Amygdala (tissue), 56 donors: ENCODE measurements around the gene ANKRD44.

Experiments used
- DNase-seq, 56 donors: peaks; one replicate each; lab custom pipeline; 2025; lab: John Stamatoyannopoulos, UW

The ANKRD44 gene

DNA sequence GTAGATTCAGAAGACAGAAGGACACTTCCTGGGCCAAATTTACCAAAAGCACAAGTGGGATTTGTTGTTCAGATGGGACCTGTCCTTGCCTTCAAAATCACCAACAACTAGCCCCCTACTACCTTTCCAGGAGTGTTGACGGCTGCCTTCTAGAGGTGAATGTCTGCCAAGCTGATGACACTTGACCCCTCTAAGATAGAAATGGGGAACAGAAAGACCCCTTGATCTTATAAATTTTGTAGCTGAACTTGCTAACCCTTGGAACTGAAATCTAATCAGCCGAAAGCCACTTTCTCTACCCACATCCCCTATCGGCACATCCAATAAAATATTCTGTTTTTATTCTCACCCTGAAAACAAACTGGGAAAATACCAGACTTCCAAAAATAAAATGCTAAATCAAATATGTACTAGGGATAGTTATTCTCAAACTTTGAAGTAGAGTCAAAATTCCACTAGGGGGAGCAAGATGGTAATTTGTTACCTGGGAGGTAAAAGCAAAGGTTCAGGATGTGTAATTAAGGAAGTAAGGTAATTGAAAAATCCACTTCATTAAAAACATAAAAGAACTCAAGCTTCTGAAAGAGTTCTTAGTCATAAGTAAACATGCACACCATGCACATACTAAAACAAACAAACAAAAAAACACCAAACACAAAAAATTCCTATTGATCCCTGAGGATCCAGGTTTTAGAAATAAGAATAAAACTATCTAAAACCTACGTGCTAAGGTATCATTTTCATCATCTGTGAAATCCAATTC lies 119.2 kb downstream of the ANKRD44 start:
- peak in 1 of 56 donors; percentile 27 for DNase-seq

DNA sequence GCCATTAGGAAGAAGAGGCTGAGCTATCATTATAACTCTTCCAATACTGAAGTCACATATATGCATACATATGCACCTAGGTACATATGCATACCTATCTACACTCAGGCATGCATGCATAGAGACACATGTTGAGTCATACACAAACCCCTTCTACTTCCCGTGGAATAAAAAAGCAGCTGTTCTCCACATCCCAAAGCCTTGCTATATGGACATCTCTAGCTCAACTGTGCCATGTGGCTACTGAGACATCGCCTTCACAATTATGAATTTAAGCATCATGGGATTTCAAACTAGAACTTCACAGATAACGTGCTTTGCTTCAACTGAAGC lies 120.5 kb downstream of the ANKRD44 start:
- DNase-seq: no peak

DNA sequence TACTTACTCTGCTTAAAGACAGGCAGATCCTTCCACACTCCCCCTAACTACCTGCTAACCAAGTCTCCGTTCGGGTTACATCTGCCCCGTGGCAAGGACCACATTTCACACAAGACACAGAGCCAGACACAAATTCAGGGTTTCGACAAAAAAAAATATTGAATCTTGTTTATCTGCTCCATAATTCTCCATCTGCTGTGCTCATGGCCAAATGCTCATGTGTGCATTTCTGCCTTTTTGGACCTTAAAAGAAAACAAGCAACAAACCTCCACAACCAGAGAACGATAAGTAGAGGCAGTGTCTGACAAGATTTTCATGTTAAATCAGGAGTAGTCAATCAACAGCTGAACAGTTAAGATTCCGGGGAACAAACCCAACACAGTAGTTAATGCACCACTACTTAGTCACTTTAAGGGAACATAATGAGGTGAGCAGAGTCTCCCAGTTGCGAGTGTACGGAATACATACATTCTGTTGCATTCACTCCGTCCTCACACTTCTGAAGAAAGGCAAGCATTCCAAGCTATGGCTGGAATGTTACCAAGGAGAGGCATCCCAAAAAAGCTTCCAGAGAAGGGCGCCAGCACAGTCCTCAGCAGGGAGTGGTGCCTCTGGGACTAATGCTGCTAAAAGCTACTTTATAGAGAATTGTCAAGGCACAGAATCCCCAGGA lies 121.0 kb downstream of the ANKRD44 start:
- no peak for DNase-seq

DNA sequence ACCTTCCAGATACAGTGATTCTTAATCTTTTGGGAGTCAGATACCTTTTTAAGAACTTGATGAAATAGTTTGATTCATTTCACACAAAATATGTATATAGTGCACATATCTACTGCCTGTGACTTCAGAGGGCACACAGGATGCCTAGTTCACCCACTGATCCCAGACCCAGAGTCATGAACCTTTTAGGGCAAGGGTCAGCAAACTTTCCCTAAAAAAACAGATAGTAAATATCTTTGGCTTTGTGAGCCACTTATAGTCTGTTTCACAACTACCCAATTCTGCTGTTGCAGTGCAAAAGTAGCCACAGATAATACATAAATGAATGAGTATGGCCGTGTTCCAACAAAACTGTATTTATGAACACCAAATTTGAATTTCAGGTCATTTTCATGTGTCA lies 124.9 kb downstream of the ANKRD44 start:
- DNase-seq: no peak

DNA sequence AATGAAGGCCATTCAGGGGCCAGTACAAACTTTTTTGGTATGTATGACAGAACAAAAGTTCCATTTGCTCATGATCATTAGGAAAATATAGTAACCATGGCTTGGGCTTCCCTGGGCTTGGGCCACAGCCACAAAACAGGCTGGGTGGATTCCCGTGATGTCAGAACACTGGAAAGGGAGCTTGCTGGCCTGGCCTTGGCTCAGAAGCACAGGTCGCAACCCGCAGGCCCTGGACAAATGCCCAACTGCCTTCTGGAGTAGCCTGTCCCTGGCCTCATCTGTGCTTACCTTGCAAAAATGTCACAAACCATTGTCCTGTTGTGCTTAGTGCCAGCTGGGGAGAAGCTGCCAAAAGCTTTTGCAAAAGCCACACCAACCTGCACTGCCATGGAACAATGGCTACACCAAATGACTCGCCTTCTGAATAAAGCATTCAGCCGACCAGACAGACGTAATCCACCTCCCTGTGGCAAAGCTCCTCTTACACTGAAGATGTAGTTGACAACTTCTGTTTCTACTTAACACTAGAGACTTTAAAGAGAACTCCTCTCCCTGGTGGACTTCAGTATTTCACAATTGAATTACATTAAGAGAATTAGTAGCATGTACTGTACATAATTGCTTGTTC lies 125.5 kb downstream of the ANKRD44 start:
- peak in 33 of 56 donors; percentile 10 to 63 (median 27) for DNase-seq

DNA sequence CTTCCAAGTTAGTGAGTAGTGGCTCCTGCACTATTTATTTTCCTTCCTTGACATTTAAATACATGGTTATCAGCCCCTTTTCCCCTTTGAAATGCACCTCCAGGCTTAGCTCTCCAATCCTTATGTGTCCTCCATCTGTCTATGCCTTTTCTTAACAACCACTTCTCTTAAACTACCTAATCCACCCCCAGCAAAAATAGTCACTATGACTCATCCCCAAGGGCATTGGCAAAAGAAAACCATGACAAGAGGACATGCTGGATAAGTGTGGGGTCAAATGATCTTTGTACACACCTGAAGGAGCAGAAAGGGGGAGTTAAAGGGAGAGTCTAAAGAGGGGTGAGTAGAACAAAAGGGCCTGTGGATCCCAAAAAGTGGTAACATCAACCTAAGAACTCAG lies 127.2 kb downstream of the ANKRD44 start:
- DNase-seq: no peak

DNA sequence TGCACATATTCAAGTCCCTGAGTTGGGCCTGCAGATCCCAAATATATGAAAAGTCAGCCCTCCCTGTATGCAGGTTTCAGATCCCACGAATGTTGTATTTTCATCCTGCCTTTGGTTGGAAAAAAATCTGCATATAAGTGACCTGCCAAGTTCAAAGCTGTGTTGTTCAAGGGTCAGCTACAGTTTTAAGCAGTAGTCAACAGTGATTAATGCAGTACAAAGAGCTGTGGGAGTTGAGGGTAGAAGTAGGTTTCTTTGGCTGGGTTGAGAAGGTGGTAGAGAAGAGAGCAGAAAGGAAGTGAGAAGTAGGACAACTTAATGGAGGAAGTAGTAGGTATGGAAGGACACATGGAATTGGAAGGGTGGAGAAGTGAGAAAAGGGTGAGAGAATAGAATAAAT lies 127.9 kb downstream of the ANKRD44 start:
- DNase-seq: no peak

DNA sequence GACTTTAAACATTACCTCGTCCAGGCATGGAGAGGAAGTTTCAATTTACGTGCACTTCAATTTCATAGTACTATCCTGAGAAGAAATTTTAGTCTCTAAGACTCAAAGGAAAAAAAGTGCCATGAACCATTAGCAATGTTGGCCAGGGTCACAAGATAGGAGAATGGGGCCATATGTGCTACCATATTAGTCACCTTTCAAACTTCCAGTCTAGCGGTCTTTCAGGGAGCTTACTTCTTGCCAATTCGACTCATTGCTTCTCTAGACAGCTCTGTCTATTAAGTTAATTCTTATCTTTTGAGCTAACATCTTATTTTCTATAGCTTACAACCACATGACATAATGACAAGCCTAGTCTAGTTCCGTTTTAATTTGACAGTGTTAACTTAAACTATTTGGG lies 129.1 kb downstream of the ANKRD44 start:
- no peak for DNase-seq

DNA sequence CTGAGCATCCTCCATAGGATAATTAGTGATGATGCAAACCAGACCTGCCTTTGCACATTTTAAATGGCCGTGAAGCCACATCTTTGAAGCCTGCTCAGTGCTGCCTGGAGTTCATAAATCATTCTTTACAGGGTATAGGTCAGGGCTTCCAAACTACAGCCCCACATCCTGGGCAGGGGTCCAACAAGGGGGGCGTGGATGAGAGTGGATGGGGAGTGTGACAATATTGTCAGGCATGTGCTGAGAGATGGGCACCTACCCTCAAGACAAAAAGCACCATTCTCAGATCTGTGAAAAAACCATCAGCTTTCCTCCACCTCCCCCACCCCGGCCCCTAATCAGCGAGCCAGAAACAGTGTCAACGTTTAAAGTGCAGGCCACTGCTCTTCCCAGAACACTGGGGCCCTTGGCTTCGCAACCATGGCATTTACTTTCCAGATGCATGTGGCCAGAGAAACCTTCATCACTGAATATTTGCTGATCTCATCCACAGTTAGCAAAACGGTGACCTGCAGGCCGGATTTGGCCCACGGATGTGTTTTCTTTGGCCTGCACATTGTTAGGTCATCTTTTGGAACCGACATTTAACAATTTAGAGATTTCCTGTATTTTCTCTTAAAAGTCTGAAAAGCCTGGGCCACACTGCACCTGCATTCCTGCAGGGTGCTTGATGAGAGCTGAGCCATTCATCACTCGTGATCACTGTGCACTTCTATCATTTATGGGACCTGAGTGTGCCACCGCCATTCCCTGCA lies 130.7 kb downstream of the ANKRD44 start:
- no peak for DNase-seq

DNA sequence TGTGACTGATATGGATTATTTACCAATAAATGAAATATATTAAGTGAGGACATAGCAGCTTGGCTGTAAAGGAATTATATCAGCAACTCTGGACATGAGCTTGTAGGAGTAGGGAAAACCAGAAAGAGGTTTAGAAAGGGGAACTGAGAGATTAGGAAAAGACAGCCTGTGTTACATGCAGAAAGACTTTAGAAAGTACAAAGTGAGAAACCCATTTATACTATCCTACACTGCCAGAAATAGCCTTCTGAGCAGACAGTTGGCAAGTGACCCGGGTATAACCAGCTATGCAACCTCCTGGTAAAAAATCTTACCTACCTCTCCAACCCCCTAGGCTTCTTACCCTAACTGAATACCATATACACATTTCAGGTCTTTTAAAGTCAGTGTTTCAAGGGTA lies 134.1 kb downstream of the ANKRD44 start:
- no peak for DNase-seq

DNA sequence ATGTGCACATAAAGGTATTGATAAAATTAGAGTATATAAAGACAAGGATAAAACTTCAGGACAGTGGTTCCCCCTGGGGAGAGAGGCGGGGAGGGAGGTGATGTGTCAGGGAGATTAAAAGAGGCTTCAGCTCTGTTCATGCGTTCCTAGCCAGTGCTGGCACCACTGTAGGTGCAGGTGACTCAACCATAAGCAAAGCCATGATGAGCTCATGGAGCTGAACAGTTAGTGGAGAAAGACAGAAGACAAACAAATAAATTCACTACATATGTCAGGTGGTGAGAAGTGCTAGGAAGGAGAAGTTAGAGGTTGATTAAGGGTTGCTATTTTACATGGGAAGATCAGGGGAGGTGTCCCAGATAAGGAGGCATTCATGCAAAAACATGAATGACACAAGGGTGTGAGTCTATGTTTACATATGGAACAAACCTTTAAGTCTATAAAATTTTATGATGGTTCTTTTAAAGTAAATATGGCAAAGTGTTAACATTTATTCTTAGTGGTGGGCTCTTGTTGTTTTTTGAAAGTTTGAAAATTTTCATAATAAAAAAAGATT lies 136.0 kb downstream of the ANKRD44 start:
- no peak for DNase-seq

DNA sequence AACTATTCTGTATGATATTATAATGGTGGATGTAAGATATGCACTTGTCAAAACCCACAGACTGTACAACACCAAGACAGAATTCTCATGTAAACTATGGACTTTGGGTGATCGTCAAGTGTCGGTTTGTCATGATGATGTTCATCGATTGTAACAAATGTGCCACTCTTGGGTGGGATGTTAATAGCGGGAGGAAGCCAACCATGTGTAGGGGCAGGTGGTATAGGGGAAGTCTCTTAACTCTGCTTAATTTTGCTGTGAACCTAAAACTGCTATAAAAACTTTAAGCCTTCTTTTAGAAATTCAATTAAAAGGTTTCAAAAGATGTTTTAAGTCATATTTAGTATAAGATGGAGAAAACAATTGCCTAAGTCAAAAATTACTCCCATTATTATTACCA lies 139.0 kb downstream of the ANKRD44 start:
- no peak for DNase-seq

DNA sequence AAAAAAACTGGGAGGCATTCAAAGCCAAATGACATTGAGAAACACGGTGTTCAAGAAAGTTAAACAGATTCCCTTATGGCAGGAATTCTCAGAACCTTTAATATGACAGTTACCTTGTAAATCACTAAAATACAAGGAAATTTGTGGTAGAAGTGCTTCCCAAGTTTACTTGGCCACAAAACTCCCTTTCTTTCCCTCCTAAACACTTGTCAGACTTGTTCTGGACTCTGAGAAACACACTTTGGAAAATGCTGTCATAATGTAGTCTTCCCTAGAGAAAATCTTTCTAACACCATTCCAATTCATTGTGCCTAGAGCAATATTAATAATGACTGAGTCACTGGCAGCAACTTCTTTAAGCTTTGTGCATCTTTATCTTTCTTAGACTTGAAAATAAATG lies 140.4 kb downstream of the ANKRD44 start:
- DNase-seq: no peak

DNA sequence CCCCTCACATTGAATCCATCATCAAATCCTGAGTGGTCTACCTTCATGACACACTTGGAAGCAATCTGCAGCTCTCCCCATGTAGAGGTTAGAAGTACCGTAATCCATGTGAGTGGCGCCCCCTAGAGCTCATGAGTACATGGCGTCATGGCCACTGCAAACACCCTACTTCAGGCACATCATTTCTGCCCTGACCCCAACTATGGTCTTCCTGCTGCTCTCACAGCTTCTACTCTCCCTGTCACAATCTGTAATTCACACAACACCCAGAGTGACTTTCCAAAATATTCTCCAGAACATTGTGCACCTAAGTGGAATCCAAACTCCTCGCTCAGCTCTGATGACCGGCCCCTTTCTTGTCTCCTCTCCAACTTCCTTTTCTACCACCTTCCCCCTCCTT lies 141.9 kb downstream of the ANKRD44 start:
- peak in 41 of 56 donors; percentile 5 to 81 (median 41) for DNase-seq

DNA sequence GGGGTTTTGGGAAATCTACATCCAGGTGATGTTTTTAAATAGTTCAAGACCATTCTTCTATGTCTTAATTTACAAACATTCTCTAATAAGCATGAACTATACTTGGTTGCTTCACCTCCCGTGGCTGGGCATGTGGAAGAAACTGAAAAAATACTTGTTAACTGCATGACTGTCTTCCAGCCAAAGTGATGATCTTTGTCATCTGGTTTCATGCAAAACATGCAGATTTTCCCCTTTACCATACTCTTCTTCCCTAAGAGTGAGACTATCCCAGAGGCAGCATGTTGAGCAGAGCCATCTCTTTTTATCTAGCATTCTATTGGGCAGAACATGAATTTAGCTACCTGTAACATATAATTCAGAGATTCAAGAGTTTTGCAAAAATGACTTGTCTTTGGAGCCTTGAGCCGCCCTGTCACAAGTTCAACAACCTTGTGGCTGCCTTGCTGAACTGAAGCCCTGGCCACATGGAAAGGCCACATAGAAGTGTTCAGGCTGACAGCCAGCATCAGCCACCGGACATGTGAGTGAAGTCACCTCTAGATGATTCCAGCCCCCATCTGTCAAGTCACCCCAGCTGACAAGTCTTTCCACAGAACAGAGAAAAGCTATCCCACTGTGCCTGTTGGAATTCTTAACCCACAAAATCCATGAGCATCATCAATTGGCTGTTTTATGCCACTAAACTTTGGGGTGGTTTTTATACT lies 142.8 kb downstream of the ANKRD44 start:
- peak in 1 of 56 donors; percentile 24 for DNase-seq

DNA sequence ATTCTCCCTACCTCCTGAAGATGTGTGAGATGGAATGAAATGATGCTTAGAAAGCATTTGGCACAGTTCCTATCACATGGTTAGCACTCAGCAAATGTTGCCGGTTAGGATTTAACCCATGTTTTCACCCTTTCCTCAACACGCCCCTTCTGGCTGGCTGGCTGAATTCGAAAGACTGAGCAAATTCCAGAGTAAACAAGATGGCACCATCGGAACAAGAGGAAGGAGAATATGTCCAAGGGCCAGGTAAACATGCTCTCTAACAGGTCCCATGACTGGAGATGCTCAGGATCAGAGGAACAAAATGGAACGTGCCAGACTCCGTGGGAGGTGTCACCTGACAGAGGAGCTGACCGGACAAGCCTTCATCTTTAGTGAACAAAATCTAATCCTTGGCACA lies 145.6 kb downstream of the ANKRD44 start:
- no peak for DNase-seq

DNA sequence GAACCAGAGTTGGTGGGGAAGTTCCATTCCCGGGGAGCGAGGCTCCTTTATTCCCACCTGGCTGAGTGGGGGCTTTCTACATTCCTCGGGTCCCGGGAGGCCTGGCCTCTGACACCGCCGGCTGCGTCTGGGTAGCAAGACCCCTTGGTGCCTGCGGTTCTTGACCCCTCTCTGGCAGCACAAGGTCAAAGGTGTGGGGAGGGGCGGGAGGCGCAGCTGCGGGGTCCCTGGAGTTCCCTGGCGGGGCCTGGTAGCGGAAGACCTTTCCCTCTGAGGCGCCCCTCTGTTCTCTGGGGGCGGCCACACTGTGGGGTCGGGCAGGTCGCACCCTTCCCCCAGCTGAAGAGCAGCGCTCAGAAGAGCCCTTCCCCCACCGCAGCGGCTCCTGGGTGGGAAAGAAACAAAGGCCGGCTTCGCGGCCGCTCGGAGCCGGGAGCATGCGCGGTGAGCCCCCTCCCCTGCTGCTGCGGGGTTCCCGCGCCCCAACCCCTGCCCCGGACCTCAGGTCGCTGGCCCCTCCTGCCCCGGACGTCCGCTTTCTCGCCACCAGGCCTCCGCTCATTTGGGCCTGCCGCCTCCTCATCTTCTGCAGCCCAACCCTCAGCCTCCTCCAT lies 146.3 kb downstream of the ANKRD44 start:
- DNase-seq: peak in 29 of 56 donors; percentile 7 to 71 (median 25)

DNA sequence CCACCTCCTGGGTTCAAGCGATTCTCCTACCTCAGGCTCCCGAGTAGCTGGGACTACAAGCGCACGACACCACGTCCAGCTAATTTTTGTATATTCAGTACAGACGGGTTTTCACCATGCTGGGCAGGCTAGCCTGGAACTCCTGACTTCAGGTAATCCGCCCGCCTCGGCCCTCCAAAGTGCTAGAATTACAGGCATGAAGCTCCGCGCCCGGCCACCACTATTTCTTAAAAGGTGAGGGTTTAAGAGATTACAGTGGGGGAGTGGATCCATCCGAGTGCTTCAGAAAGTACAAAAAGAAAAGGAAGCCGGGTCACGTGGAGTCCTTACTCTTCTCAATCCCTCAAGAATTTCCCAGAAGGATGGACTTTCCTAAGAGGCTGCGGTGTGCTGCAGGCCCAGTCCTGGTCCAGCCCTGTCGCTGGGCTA lies 146.9 kb downstream of the ANKRD44 start:
- DNase-seq: no peak

DNA sequence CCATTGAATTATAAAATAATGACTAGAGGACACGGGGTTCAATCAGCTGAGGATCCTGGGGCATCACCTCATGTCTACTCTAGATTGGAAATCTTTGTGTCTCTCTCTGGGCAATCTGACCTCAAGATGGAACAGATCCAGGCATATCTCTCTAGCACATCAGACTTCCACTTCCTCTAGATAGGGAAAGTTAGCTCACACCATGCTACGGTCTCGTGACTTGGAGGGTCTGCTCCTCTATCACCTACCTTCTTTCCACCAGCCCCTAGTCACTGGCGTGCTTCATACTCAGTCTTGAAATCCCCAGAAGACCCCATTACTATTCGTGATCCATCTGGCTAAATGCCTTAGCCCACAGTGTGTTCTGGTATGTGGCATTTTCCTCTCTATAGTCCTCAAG lies 148.8 kb downstream of the ANKRD44 start:
- DNase-seq: peak in 1 of 56 donors; percentile 24
